Lung (tissue), 12 donors: ENCODE measurements around the gene WEE1. TPM values are rescaled to one million over a fixed set of nuclear protein-coding genes. Genes with fewer than 3 reads are reported as not detected.
A peak's percentile ranks its signal among the peaks of the same experiment; 100 is the strongest.

ENCODE experiments used
- ATAC-seq: fragments of 200-7000 bp; cut with Tn5 transposase; one replicate; pipeline ENCODE4 v1.9.1; 2020; ENCODE audit warnings: moderate number of reproducible peaks; ENCODE audit not compliant: insufficient read depth, low FRiP score
- DNase-seq, 3 donors: peaks; one replicate each; pipeline ENCODE4 v3.0.0-alpha.2; 2013 to 2017
- H3K27ac ChIP-seq, 2 donors: one replicate each; pipeline ENCODE4 v1.5.1; 2013; ENCODE audit warnings: mild to moderate bottlenecking in 2 of 2, moderate library complexity in 2 of 2, control low read depth in 1 of 2, inconsistent platforms in 1 of 2, low read depth in 1 of 2, low read length in 1 of 2
- H3K27me3 ChIP-seq, 3 donors: one replicate each; pipeline ENCODE4 v1.5.1; 2013; ENCODE audit warnings: low read length in 2 of 3; ENCODE audit not compliant: control insufficient read depth in 3 of 3, insufficient read depth in 3 of 3
- H3K36me3 ChIP-seq, 4 donors: one replicate each; pipeline ENCODE4 v1.5.1; 2013; ENCODE audit warnings: low read length in 4 of 4, mild to moderate bottlenecking in 1 of 4, moderate library complexity in 1 of 4; ENCODE audit not compliant: control insufficient read depth in 4 of 4, insufficient read depth in 4 of 4
- H3K4me1 ChIP-seq, 5 donors: one replicate each; pipeline ENCODE4 v1.5.1; 2013; ENCODE audit warnings: low read length in 5 of 5, mild to moderate bottlenecking in 2 of 5, moderate library complexity in 1 of 5; ENCODE audit not compliant: control insufficient read depth in 5 of 5, insufficient read depth in 5 of 5
- H3K4me3 ChIP-seq: one replicate; pipeline ENCODE4 v1.5.1; 2013; ENCODE audit warnings: mild to moderate bottlenecking, control low read depth, moderate library complexity
- H3K9ac ChIP-seq, 2 donors: one replicate each; pipeline ENCODE4 v1.5.1; 2013; ENCODE audit warnings: low read length in 2 of 2, control low read depth in 1 of 2; ENCODE audit not compliant: insufficient read depth in 1 of 2
- H3K9me3 ChIP-seq, 4 donors: one replicate each; pipeline ENCODE4 v1.5.1; 2013; ENCODE audit warnings: low read length in 3 of 4, mild to moderate bottlenecking in 1 of 4, moderate library complexity in 1 of 4; ENCODE audit not compliant: control insufficient read depth in 4 of 4, insufficient read depth in 3 of 4
- CTCF ChIP-seq: IDR thresholded peaks from 2 replicates; pipeline ENCODE4 v1.5.1; 2012; ENCODE audit warnings: mild to moderate bottlenecking; ENCODE audit errors: control extremely low read depth, extremely low read depth
- WGBS, 2 donors: extraction: QIAGEN DNeasy Blood & Tissue Kit; methylation state at CpG; one replicate each; pipeline ENCODE4 v1.1.7; 2013; 5-methylcytosine and 5-hydroxymethylcytosine counted together
- polyA plus RNA-seq, 2 donors: library from polyadenylated mRNA; stranded (reverse); fragments of 200-250 nt; gene quantifications; one replicate each; pipeline ENCODE4 v1.2.1, GENCODE V29; 2013
- total RNA-seq, 2 donors: library from RNA; depleted of rRNA in 1 of 2; stranded (reverse); fragments of >200 nt in 1 of 2; gene quantifications; one replicate each; pipeline ENCODE4 v1.2.1, GENCODE V29; 2014 to 2021
- donor health status: control.
- donor health status: control.
- donor health status: Bipolar disorder and iron deficiency.
- donor health status: healthy.
- donor health status: DM: yes; HTN: yes; CAD: no.

WEE1 gene
- total and polyA plus RNA-seq, 4 donors = 5.0 to 48.9 (median 9.7) TPM

GRCh38 chr11:9577556-9577955 is 4.1 kb downstream of the WEE1 start:
- ATAC-seq = no peak
- Histone ChIP-seq H3K27ac (peak overlapping the region in 1 of 2 donors; percentile 73), H3K27me3 (no peaks in the 10 kb centered on the region), H3K9me3 (no peaks in the 10 kb centered on the region), H3K4me1 (peaks cover 0 to 32% (median 3%) of the 10 kb centered on the region in 5 donors), H3K4me3 (no peak overlapping the region), H3K9ac (peak overlapping the region; percentile 4 to 61), H3K36me3 (peaks cover 2 to 16% (median 13%) of the 10 kb centered on the region in 4 donors)
- no peak for TF ChIP-seq CTCF
- WGBS, 2 donors = 70 to 84% methylated on average over 7 of the region's 7 CpGs
- peak in 2 of 3 donors; percentile 22 to 32 for DNase-seq

- peaks cover 0 to 25% (median 1%) of the 10 kb centered on the region in 5 donors for H3K4me1 ChIP-seq
- DNase-seq (no peak), ATAC-seq (no peak)
- H3K9me3 ChIP-seq = no peaks in the 10 kb centered on the region
- WGBS, 2 donors = 98 to 99% methylated on average over 4 of the region's 4 CpGs
- no peaks in the 10 kb centered on the region for H3K27me3 ChIP-seq
- TF ChIP-seq CTCF = no peak
- no peak overlapping the region for H3K27ac ChIP-seq
- peaks cover 6 to 32% (median 22%) of the 10 kb centered on the region in 4 donors for H3K36me3 ChIP-seq
- no peak overlapping the region for H3K9ac ChIP-seq
- no peak overlapping the region for H3K4me3 ChIP-seq
Observed at GRCh38 chr11:9580894-9581293, 7.4 kb downstream of the WEE1 start.

- ATAC-seq (no peak), DNase-seq (no peak)
- Histone ChIP-seq H3K36me3 (peaks cover 6 to 38% (median 28%) of the 10 kb centered on the region in 4 donors), H3K4me1 (peaks cover 0 to 18% (median 0%) of the 10 kb centered on the region in 5 donors), H3K9me3 (no peaks in the 10 kb centered on the region), H3K27me3 (no peaks in the 10 kb centered on the region), H3K4me3 (no peak overlapping the region), H3K9ac (no peak overlapping the region), H3K27ac (no peak overlapping the region)
- no peak for TF ChIP-seq CTCF
- 92 to 98% methylated on average over 6 of the region's 6 CpGs for WGBS, 2 donors
Observed at GRCh38 chr11:9581556-9582161, 8.2 kb downstream of the WEE1 start.

- no peak overlapping the region for H3K9ac ChIP-seq
- no peak overlapping the region for H3K27ac ChIP-seq
Observed at GRCh38 chr11:9590717-9591116, 17.2 kb downstream of the WEE1 start.

More at GRCh38 chr11:9590717-9591116, 17.2 kb downstream of the WEE1 start:
- WGBS, 2 donors = 96 to 98% methylated on average over 4 of the region's 4 CpGs
- no peak overlapping the region for H3K4me3 ChIP-seq
- TF ChIP-seq CTCF = no peak
- H3K27me3 ChIP-seq = no peaks in the 10 kb centered on the region
- H3K4me1 ChIP-seq = no peaks in the 10 kb centered on the region
- ATAC-seq (no peak), DNase-seq (no peak)
- H3K36me3 ChIP-seq = peaks cover 4 to 24% (median 20%) of the 10 kb centered on the region in 4 donors
- no peaks in the 10 kb centered on the region for H3K9me3 ChIP-seq
